K562 (cell line): Measurements from ENCODE around the gene OR8B12. TPM values are rescaled to one million over a fixed set of nuclear protein-coding genes. Genes with fewer than 3 reads are reported as not detected.
"Not testable (repeated sequence)": the region's sequence is repeated elsewhere in the genome, so short reads cannot be mapped to it uniquely, and the experiment has no call there.

Experiments
- ATAC-seq: fragments of 200-7000 bp; cut with Tn5 transposase; 3 replicates; pipeline ENCODE4 v1.9.1; 2020; ENCODE audit warnings: moderate library complexity
- BruUV-seq: library from RNA; stranded (reverse); fragments of 400-500 nt; replicated peaks from 2 replicates; lab custom pipeline; 2021; lab: Mats Ljungman, UMichigan
- CTCF ChIA-PET: fragments of 300-600 bp; formaldehyde crosslinking; extraction: SDS; loops from one replicate; lab custom pipeline; 2021; ENCODE audit warnings: low intra/inter-chr PET ratio; lab: Yijun Ruan, JAX
- POLR2A ChIA-PET: fragments of 300-600, 350-650 bp; sonication (Branson Sonifier 250); formaldehyde crosslinking; extraction: SDS; loops from one replicate; lab custom pipeline; 2021; ENCODE audit warnings: antibody characterized with exemption, inconsistent platforms; lab: Yijun Ruan, JAX
- DNase-seq, 4 experiments: peaks; one replicate each; pipeline versions ENCODE4 v3.0.0 to v3.0.0-alpha.2; 2011 to 2018; ENCODE audit warnings: low spot score in 3 of 4, mixed read lengths in 3 of 4; ENCODE audit errors: extremely low read depth in 1 of 4
- FAIRE-seq: peaks from 2 replicates; lab custom pipeline; 2011; peaks lifted over from hg19 to GRCh38; lab: Jason Lieb, UNC
- H2AFZ ChIP-seq: 2 replicates; pipeline ENCODE4 v1.6.0; 2011; ENCODE audit warnings: low read depth, low read length, control low read depth, inconsistent platforms
- H3K27ac ChIP-seq: fragments of 200-600 bp; 3 replicates; pipeline ENCODE4 v1.8.0; 2011; ENCODE audit warnings: low read depth, mild to moderate bottlenecking, control low read depth, inconsistent platforms, low read length, moderate library complexity, mixed read lengths; ENCODE audit errors: extremely low read depth
- H3K27me3 ChIP-seq, 2 experiments: fragments of 300-600 bp in 1 of 2; 2 replicates in 1 of 2; 3 replicates in 1 of 2; pipeline versions ENCODE4 v1.6.0 to v1.8.0; 2011; ENCODE audit warnings: inconsistent platforms in 2 of 2, low read length in 2 of 2, mild to moderate bottlenecking in 1 of 2, mixed read lengths in 1 of 2, moderate library complexity in 1 of 2; ENCODE audit not compliant: control insufficient read depth in 2 of 2, insufficient read depth in 2 of 2
- H3K36me3 ChIP-seq: fragments of 300-600 bp; 3 replicates; pipeline ENCODE4 v1.8.0; 2011; ENCODE audit warnings: mild to moderate bottlenecking, low read length, inconsistent platforms; ENCODE audit not compliant: control insufficient read depth, insufficient read depth
- H3K4me1 ChIP-seq, 2 experiments: fragments of 200-600 bp in 1 of 2; replicated peaks in 1 of 2; 2 replicates in 1 of 2; 3 replicates in 1 of 2; pipeline versions ENCODE4 v1.5.1 to v1.8.0; 2011; ENCODE audit warnings: inconsistent platforms in 2 of 2, low read length in 2 of 2, mild to moderate bottlenecking in 1 of 2, mixed read lengths in 1 of 2, moderate library complexity in 1 of 2; ENCODE audit not compliant: control insufficient read depth in 2 of 2, insufficient read depth in 2 of 2
- H3K4me2 ChIP-seq: 2 replicates; pipeline ENCODE4 v1.6.1; 2011; ENCODE audit warnings: low read length, control low read depth, inconsistent platforms, mixed read lengths; ENCODE audit not compliant: insufficient read depth
- H3K4me3 ChIP-seq: fragments of 200-600 bp; sonication (generic), shearing (Covaris generic); 2 replicates; pipeline ENCODE4 v1.5.1; 2016; ENCODE audit warnings: control low read depth, inconsistent platforms
- H3K79me2 ChIP-seq: fragments of 200-600 bp; 3 replicates; pipeline ENCODE4 v1.8.0; 2011; ENCODE audit warnings: low read length, inconsistent platforms; ENCODE audit not compliant: control insufficient read depth, insufficient read depth
- H3K9ac ChIP-seq, 2 experiments: 2 replicates each; pipeline versions ENCODE4 v1.6.0 to v1.6.1; 2011; ENCODE audit warnings: low read depth in 2 of 2, low read length in 2 of 2, control low read depth in 1 of 2, inconsistent platforms in 1 of 2, mild to moderate bottlenecking in 1 of 2, mixed read lengths in 1 of 2; ENCODE audit not compliant: insufficient read depth in 1 of 2
- H3K9me1 ChIP-seq: one replicate; pipeline ENCODE4 v1.6.0; 2011; ENCODE audit warnings: inconsistent platforms, mild to moderate bottlenecking, low read length, moderate library complexity; ENCODE audit not compliant: control insufficient read depth, insufficient read depth
- H3K9me3 ChIP-seq: replicated peaks from 2 replicates; pipeline ENCODE4 v1.5.1; 2011; ENCODE audit warnings: low read depth, low read length, inconsistent platforms; ENCODE audit not compliant: control insufficient read depth, insufficient read depth
- H4K20me1 ChIP-seq: replicated peaks from 2 replicates; pipeline ENCODE4 v1.6.1; 2011; ENCODE audit warnings: low read length, inconsistent platforms, mixed read lengths; ENCODE audit not compliant: control insufficient read depth, insufficient read depth
- CBX3 ChIP-seq, 2 experiments: IDR thresholded peaks; 1 replicate in 1 of 2; 2 replicates in 1 of 2; pipeline ENCODE4 v1.6.1; 2012; ENCODE audit warnings: inconsistent platforms in 2 of 2, low read length in 2 of 2, borderline replicate concordance in 1 of 2, control low read depth in 1 of 2
- KDM4B ChIP-seq, 2 experiments: fragments of 450-650 bp in 1 of 2; sonication (generic) in 1 of 2; IDR thresholded peaks; 2 replicates each; pipeline ENCODE4 v1.6.1; 2016 to 2017; ENCODE audit warnings: borderline replicate concordance in 2 of 2, antibody characterized with exemption in 1 of 2, low read depth in 1 of 2, mild to moderate bottlenecking in 1 of 2
- NFATC3 ChIP-seq: fragments of 450-650 bp; IDR thresholded peaks from 2 replicates; pipeline ENCODE4 v1.6.1; 2017; ENCODE audit warnings: mild to moderate bottlenecking
- POLR2B ChIP-seq: fragments of 450-650 bp; IDR thresholded peaks from 2 replicates; pipeline ENCODE4 v1.6.1; 2018; ENCODE audit warnings: low read depth; ENCODE audit not compliant: partially characterized antibody
- RBM15 ChIP-seq: fragments of 200-400 bp; formaldehyde crosslinking; IDR thresholded peaks from 2 replicates; pipeline ENCODE4 v1.6.1; 2018; ENCODE audit warnings: mild to moderate bottlenecking, low read length, moderate library complexity; ENCODE audit not compliant: insufficient read depth
- ZBTB43 ChIP-seq: sonication (generic); formaldehyde crosslinking; IDR thresholded peaks from 2 replicates; pipeline ENCODE4 v1.8.0; 2023; ENCODE audit warnings: mild to moderate bottlenecking, missing genetic modification reagents
- WGBS: fragments of 100-300 bp; shearing (Covaris generic); methylation state at CpG from one replicate; pipeline ENCODE4 v1.1.6; 2016; ENCODE audit warnings: low coverage, mixed read lengths; ENCODE audit not compliant: insufficient coverage; ENCODE audit errors: missing lambda C conversion rate; 5-methylcytosine and 5-hydroxymethylcytosine counted together
- in situ Hi-C: fragments of 300-500 bp; cut with MboI; formaldehyde crosslinking; loops from 4 replicates; pipeline ENCODE4 v1.15.0; 2018; ENCODE audit warnings: inconsistent platforms, mixed read lengths
- intact Hi-C: fragments of 100-400 bp; cut with micrococcal nuclease; formaldehyde crosslinking; loops from 2 replicates; pipeline ENCODE4 v1.14.2; 2022
- polyA plus RNA-seq, 8 experiments: library from polyadenylated mRNA; depleted of rRNA in 4 of 8; stranded (reverse) in 5 of 8; unstranded in 3 of 8; fragments of >200 nt; fragmentation: Nextera tagmentation in 2 of 8; fragmentation: Illumina TruSeq in 1 of 8; extraction: Ambion mirVana in 2 of 8; extraction: Trizol in 1 of 8; gene quantifications; 2 replicates each; pipeline versions ENCODE4 v1.2.1 to v1.2.3, GENCODE V29; 2011 to 2014; ENCODE audit warnings: inconsistent platforms in 1 of 8, missing spikeins in 1 of 8
- total RNA-seq, 7 experiments: library from RNA; depleted of rRNA in 6 of 7; stranded (reverse); fragments of >200 nt in 6 of 7; fragmentation: Illumina TruSeq in 2 of 7; extraction: Trizol in 2 of 7; gene quantifications; 2 replicates each; pipeline versions ENCODE4 v1.2.1 to v1.2.3, GENCODE V29; 2011 to 2021; ENCODE audit warnings: low replicate concordance in 1 of 7
- TF ChIP-seq, protein P1 (sequence below): fragments of 450-650 bp; IDR thresholded peaks from 2 replicates; pipeline ENCODE4 v1.6.1; 2018; ENCODE audit warnings: mild to moderate bottlenecking, low read depth; ENCODE audit not compliant: partially characterized antibody

Gene OR8B12
- total and polyA plus RNA-seq, 9 of the 15 experiments (the other 6 are each of a cell fraction or from before 2014, with no cell fraction given) = 0.06 TPM; not detected in 8

DNA sequence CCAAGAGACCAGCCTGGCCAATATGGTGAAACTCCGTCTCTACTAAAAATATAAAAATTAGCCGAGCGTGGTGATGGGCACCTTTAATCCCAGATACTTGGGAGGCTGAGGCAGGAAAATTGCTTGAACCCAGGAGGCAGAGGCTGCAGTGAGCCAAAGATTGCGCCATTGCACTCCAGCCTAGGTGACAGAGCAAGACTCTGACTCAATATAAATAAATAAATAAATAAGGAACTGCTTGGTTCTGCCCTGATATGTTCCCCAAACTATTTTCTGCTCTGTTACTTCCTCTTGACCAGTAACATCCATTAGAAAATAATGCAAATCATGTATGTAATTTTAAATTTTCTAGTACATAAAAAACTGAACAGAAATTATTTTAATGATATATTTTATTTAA, 28.8 kb downstream of the OR8B12 start:
- CTCF ChIA-PET, H3K4me3 ChIP-seq, H4K20me1 ChIP-seq, BruUV-seq, ATAC-seq, H3K9me1 ChIP-seq, H3K9me3 ChIP-seq, H3K9ac ChIP-seq, H3K4me1 ChIP-seq, FAIRE-seq, DNase-seq, H3K27ac ChIP-seq, H3K79me2 ChIP-seq, H3K36me3 ChIP-seq, in situ Hi-C loops, H3K4me2 ChIP-seq, POLR2A ChIA-PET, intact Hi-C loops, H2AFZ ChIP-seq: not testable (repeated sequence)
- 28% methylated on average over 4 of the region's 4 CpGs for WGBS
- peaks cover 0 to 24% of the 10 kb centered on the region in 2 experiments; a peak in 3 of 5 replicates for H3K27me3 ChIP-seq

GRCh38 chr11:124514131-124514530, 29.3 kb downstream of the OR8B12 start:
- no peak overlapping the region for H3K27ac ChIP-seq
- TF ChIP-seq, protein P1, sequence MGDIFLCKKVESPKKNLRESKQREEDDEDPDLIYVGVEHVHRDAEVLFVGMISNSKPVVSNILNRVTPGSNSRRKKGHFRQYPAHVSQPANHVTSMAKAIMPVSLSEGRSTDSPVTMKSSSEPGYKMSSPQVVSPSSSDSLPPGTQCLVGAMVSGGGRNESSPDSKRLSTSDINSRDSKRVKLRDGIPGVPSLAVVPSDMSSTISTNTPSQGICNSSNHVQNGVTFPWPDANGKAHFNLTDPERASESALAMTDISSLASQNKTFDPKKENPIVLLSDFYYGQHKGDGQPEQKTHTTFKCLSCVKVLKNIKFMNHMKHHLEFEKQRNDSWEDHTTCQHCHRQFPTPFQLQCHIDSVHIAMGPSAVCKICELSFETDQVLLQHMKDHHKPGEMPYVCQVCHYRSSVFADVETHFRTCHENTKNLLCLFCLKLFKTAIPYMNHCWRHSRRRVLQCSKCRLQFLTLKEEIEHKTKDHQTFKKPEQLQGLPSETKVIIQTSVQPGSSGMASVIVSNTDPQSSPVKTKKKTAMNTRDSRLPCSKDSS = no peak
- TF ChIP-seq CBX3 (IDR thresholded peaks at IDR 0.05; ENCODE audit: borderline replicate concordance in 1 of 2, low read length in 2 of 2) = no peak
- no peak for TF ChIP-seq NFATC3
- no peak for TF ChIP-seq ZBTB43 (CRISPR knock-in tag)
- TF ChIP-seq KDM4B (IDR thresholded peaks at IDR 0.05; ENCODE audit: borderline replicate concordance in 2 of 2, low read depth in 1 of 2) = no peak
- no peak for TF ChIP-seq POLR2B
- TF ChIP-seq RBM15 = no peak
- in situ Hi-C loops = no loop called here
- H3K27me3 ChIP-seq = peaks cover 0 to 24% of the 10 kb centered on the region in 2 experiments; a peak in 3 of 5 replicates
- 29% methylated on average over 3 of the region's 3 CpGs for WGBS
- ChIA-PET POLR2A (no interaction called here), CTCF (no interaction called here)
- no peaks in the 10 kb centered on the region for H4K20me1 ChIP-seq
- no peaks in the 10 kb centered on the region for H3K79me2 ChIP-seq
- intact Hi-C loops = no loop called here
- no peak for ATAC-seq
- no peak for FAIRE-seq
- no peaks in the 10 kb centered on the region for H3K9me3 ChIP-seq
- no peak overlapping the region for H3K9ac ChIP-seq
- DNase-seq = no peak
- H3K4me2 ChIP-seq = no peak overlapping the region
- H3K4me3 ChIP-seq = no peak overlapping the region
- H3K4me1 ChIP-seq = no peaks in the 10 kb centered on the region
- H3K36me3 ChIP-seq = no peaks in the 10 kb centered on the region
- BruUV-seq = no TSS peak
- H2AFZ ChIP-seq = no peak overlapping the region
- no peaks in the 10 kb centered on the region for H3K9me1 ChIP-seq
